ENCODE data around the gene FN1.
"Not testable (repeated sequence)": the region's sequence is repeated elsewhere in the genome, so short reads cannot be mapped to it uniquely, and the experiment has no call there.

Gene FN1

GRCh38 chr2:215364157-215365155, 71.4 kb downstream of the FN1 start:
- ATAC-seq: no peak

DNA sequence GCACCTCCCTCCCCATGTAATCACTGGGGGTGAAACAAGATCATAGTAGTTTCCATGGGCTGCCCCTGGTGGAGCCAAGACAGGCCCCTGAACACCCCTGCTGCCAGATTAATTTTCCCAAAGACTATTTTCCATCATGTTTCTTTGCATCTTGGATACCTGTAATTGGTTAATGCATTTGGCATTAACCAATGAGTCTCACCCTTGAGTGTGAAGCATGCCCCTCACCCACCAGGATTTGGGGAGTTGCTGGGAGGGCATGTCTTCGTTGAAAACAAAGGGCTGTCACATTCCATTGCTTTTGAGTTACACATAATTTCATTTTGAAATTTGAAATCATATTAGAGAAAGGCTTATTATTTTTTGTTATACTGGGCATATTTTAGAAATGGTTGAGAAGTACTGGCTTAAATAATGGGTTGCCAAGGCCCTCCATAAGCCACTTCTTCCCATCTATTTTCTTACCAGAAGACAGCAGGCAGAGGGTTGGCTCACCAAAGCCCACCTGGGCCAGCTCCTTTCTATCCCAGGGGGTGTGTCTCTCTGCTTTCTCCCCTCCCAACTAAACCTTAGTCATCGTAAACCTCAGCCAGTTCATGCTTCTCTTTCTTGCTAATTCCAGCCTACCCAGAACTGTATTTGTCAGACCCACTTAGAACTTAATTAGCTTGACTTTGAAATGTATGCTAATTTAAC, 72.3 kb downstream of the FN1 start:
- DNase-seq: no peak
- ATAC-seq: no peak

More at GRCh38 chr2:215364157-215365155, 71.4 kb downstream of the FN1 start:
- no peak for DNase-seq

DNA sequence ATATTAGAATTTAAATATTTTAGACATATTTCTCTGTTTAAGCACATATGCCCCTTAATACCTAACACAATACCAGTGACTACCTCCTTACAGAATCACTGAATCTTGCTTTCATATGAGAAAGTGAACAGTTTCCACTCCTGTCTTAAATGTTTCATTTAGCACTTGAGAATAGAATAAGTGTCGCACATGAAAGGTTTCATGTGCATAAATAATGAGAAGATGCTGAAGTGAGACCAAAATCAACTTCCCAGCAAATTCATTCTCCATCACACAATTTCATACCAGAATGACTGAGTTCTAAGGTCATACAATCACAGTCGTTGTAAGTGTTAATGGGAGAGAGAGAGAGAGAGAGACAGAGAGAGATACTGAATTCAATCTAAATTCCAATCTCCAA, 72.8 kb downstream of the FN1 start:
- ATAC-seq (no peak), DNase-seq (no peak)

- no peak for DNase-seq
- ATAC-seq: no peak
Observed at GRCh38 chr2:215362562-215362904, 73.3 kb downstream of the FN1 start.

GRCh38 chr2:215361876-215362561, 73.8 kb downstream of the FN1 start:
- DNase-seq (no peak), ATAC-seq (no peak)

GRCh38 chr2:215361211-215361875, 74.5 kb downstream of the FN1 start:
- ATAC-seq (no peak), DNase-seq (no peak)

- no peak for ATAC-seq
- no peak for DNase-seq
Observed at GRCh38 chr2:215360596-215360995, 75.3 kb downstream of the FN1 start.

GRCh38 chr2:215360059-215360458, 75.8 kb downstream of the FN1 start:
- not testable (repeated sequence) for DNase-seq, ATAC-seq

GRCh38 chr2:215359576-215359922, 76.3 kb downstream of the FN1 start:
- no peak for ATAC-seq

DNA sequence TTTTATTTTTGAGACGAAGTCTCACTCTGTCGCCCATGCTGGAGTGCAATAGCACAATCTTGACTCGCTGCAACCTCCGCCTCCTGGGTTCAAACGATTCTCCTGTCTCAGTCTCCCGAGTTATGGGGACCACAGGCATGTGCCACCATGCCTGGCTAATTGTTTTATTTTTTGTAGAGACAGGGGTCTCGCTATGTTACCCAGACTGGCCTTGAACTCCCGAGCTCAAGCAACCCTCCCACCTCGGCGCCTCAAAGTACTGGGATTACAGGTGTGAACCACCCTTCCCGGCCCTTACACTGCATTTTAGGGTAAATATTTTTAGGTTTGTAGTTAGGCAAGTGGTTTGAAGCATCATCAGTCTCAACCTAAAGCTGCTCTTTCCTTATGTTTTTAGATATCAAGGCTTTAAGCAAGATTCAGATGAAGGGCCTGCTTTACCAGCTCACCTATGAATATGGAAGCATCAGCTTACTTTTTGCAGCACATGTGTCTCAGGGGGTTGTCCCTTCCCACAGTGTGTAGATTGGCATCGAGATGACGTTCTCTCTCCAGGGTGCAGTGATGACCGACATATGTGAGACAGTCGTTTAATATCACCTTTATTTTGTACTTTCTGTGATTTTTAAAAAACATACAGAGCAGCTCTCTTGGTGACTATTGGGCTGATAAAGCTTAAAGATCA, 76.8 kb downstream of the FN1 start:
- no peak for ATAC-seq
- DNase-seq: no peak

More at GRCh38 chr2:215359576-215359922, 76.3 kb downstream of the FN1 start:
- no peak for DNase-seq

DNA sequence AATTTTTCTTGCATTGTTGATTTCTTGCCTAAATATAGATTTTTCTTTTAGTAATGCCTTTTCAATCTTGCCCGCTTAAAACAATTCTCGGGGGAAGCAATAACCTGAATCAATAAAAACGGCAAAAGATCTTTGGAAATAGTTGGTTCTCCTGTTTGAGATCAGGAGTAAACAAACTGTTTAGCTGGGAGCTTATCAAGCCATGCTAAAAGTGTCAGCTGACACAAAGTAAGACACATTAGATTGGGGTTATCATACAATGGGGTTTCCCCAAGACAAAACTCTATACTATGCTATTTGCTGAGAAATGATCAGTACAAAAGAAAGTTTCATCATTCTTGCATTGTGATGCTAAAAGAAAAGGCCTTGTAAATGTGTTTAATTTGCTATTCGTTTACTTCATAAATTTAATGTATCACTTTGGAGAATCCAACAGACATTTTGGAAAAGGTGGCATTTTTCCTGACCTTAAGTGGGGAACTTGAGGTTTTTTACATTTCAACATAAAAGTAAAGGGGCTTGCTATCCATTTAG, 77.5 kb downstream of the FN1 start:
- no peak for ATAC-seq
- DNase-seq: no peak

- no peak for ATAC-seq
- DNase-seq: no peak
Observed at GRCh38 chr2:215357660-215358059, 78.2 kb downstream of the FN1 start.

DNA sequence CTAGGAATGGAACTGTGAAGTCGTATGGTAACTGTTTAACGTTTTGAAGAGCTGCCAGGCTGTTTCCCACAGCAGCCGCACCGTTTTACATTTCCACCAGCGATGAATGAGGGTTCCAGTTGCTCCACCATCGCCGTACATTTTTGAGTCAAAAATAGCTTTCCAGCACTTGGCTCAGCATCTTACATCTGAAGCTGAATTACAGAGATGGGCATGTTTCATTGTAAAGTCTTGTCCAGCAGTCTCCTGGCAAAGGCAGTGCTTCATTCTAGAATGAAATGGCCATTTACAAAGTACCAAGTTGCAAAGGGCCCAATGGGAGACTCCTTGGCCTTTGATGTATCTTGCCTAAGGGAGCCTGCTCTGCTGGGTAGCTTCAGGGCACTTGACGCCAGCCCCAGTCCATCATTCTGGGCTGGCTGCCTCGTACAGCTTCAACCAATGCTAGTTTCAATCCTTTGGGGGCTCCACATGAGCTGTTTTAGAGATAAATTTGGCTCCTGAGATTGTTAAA, 78.9 kb downstream of the FN1 start:
- DNase-seq: no peak
- no peak for ATAC-seq

GRCh38 chr2:215356334-215356947, 79.4 kb downstream of the FN1 start:
- DNase-seq (no peak), ATAC-seq (no peak)

DNA sequence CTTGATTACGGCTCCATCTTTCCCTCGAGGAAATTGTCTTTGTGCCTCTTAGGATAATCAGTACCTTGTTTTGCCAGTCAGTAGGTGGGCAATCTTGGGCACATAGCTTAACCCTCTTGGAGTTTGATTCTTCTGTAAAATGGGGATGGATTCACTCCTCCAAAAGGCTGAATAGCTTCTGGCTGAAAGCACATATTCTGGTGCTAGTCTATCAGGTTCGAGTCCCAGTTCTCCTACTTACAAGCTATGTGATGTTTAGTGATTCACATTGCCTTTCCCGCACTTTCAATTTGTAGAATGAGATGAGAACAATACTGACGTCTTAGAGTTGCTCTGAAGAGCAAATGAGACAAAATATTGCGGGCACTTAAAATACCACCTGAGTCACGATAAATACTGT, 80.1 kb downstream of the FN1 start:
- no peak for DNase-seq
- ATAC-seq: no peak

GRCh38 chr2:215354771-215355695, 80.8 kb downstream of the FN1 start:
- ATAC-seq (no peak), DNase-seq (no peak)

GRCh38 chr2:215352602-215353001, 83.3 kb downstream of the FN1 start:
- DNase-seq (no peak), ATAC-seq (no peak)

GRCh38 chr2:215347878-215348277, 88.0 kb downstream of the FN1 start:
- no peak for DNase-seq
- no peak for ATAC-seq

DNA sequence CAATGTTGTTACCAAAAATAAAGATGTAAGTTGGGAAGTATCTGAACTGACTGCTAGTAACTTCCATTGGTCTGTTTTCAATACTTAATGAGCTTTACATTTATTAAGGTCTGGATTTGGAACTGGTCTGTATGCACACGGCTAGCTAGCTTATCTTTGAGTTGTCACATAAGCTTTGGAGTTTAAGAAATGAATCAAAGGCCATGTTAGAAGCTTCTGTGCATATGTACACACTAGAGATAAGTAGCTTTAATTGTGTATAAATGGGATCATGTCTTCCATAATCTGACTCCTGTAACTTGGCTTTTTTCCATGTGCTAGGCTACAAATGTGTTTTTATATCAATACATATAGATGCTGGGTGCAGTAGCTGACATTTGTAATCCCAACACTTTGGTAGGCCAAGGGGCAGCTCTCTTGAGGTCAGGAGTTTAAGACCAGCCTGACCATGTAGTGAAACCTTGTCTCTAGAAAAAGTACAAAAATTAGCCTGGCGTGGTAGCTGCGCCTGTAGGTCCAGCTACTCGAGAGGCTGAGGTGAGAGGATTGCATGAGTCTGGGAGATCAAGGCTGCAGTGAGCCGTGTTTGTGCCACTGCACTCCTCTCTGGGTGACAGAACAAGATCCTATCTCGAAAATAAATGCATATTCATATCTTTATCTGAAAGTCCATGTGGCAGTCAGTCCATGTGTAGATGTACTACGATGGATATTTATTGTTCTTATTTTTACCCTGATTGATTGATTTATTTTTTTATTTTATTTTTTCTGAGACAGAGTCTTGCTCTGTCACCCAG, 96.8 kb downstream of the FN1 start:
- DNase-seq (no peak), ATAC-seq (no peak)
